GM23248 (cell line): ENCODE results near the gene GNG5.

Experiments
- EZH2 ChIP-seq: fragments of 200-600 bp; sonication (generic); IDR thresholded peaks from 2 replicates; pipeline ENCODE4 v1.6.1; 2018; ENCODE audit warnings: antibody characterized with exemption, mild to moderate bottlenecking; ENCODE audit not compliant: insufficient read depth, poor library complexity, severe bottlenecking
- EZH2phosphoT487 ChIP-seq: fragments of 200-600 bp; sonication (generic); IDR thresholded peaks from 2 replicates; pipeline ENCODE4 v1.6.1; 2018; ENCODE audit warnings: antibody characterized with exemption, moderate library complexity, mild to moderate bottlenecking, low read depth; ENCODE audit not compliant: insufficient read depth

GRCh38 chr1:84539972-84540371, 33.6 kb upstream of the GNG5 start:
- no peak for TF ChIP-seq EZH2
- TF ChIP-seq EZH2phosphoT487 = no peak
